Upper lobe of right lung (tissue), 1 donor: ENCODE results near the gene PTPRN2. TPM values are rescaled to one million over a fixed set of nuclear protein-coding genes. Genes with fewer than 3 reads are reported as not detected.

ENCODE experiments used
- ATAC-seq: fragments of 200-7000 bp; cut with Tn5 transposase; one replicate; pipeline ENCODE4 v1.9.1; 2020; ENCODE audit warnings: mild to moderate bottlenecking, moderate library complexity
- DNase-seq: peaks from one replicate; pipeline ENCODE4 v3.0.0-alpha.2; 2020
- H3K27ac ChIP-seq: fragments of 200-600 bp; one replicate; pipeline ENCODE4 v1.8.0; 2022
- H3K27me3 ChIP-seq: fragments of 200-600 bp; one replicate; pipeline ENCODE4 v1.8.0; 2022; ENCODE audit warnings: mild to moderate bottlenecking
- H3K36me3 ChIP-seq: fragments of 200-600 bp; one replicate; pipeline ENCODE4 v1.8.0; 2022
- H3K4me1 ChIP-seq: fragments of 200-600 bp; one replicate; pipeline ENCODE4 v1.8.0; 2022
- H3K4me3 ChIP-seq: fragments of 200-600 bp; one replicate; pipeline ENCODE4 v1.8.0; 2022; ENCODE audit warnings: mild to moderate bottlenecking
- H3K9me3 ChIP-seq: fragments of 200-600 bp; one replicate; pipeline ENCODE4 v1.8.0; 2022
- intact Hi-C: fragments of 100-400 bp; cut with DNase I; formaldehyde crosslinking; loops from one replicate; pipeline ENCODE4 v1.11.0; 2022
- total RNA-seq: library from RNA; stranded (reverse); fragmentation: NEBNext Ultra II Directional; extraction: Animal tissue kit (Norgen Biotek cat#: 25700); gene quantifications from one replicate; pipeline ENCODE4 v1.2.1, GENCODE V29; 2021
- TF ChIP-seq, protein P1 (sequence below): fragments of 200-600 bp; IDR thresholded peaks from one replicate; pipeline ENCODE4 v1.8.0; 2022; ENCODE audit warnings: antibody characterized with exemption
- donor health status: DM: no; HTN: yes; CAD: no; lungs with severe emphysema.

PTPRN2 gene
- total RNA-seq, 1 donor from 2014 or later: 4.9 TPM

DNA sequence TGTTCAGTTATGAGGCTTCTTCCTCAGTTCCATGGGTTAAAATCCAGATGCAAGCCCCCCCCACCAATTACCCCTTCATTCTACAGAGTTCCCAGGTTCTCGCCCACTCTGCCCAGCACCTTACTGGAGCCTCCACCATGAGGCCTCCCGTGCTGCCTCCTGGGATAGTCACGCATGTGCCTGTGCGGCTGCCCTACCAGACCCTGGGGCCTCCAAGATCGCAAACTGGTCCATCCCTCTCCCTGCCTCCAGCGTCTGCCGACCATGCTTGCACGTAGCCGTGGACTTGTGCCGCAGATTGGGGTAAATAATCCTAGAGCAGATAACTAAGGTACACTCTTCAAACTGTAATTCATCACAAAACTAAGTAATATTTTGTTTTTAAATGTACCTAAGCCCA, 611.2 kb downstream of the PTPRN2 start:
- Histone ChIP-seq H3K4me3 (no peak overlapping the region), H3K27me3 (no peaks in the 10 kb centered on the region), H3K9me3 (peaks cover 13% of the 10 kb centered on the region), H3K27ac (no peak overlapping the region), H3K4me1 (no peaks in the 10 kb centered on the region), H3K36me3 (no peaks in the 10 kb centered on the region)
- intact Hi-C loops: no loop called here
- TF ChIP-seq, protein P1, sequence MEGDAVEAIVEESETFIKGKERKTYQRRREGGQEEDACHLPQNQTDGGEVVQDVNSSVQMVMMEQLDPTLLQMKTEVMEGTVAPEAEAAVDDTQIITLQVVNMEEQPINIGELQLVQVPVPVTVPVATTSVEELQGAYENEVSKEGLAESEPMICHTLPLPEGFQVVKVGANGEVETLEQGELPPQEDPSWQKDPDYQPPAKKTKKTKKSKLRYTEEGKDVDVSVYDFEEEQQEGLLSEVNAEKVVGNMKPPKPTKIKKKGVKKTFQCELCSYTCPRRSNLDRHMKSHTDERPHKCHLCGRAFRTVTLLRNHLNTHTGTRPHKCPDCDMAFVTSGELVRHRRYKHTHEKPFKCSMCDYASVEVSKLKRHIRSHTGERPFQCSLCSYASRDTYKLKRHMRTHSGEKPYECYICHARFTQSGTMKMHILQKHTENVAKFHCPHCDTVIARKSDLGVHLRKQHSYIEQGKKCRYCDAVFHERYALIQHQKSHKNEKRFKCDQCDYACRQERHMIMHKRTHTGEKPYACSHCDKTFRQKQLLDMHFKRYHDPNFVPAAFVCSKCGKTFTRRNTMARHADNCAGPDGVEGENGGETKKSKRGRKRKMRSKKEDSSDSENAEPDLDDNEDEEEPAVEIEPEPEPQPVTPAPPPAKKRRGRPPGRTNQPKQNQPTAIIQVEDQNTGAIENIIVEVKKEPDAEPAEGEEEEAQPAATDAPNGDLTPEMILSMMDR: no peak
- ATAC-seq (no peak), DNase-seq (peak; percentile 52)

DNA sequence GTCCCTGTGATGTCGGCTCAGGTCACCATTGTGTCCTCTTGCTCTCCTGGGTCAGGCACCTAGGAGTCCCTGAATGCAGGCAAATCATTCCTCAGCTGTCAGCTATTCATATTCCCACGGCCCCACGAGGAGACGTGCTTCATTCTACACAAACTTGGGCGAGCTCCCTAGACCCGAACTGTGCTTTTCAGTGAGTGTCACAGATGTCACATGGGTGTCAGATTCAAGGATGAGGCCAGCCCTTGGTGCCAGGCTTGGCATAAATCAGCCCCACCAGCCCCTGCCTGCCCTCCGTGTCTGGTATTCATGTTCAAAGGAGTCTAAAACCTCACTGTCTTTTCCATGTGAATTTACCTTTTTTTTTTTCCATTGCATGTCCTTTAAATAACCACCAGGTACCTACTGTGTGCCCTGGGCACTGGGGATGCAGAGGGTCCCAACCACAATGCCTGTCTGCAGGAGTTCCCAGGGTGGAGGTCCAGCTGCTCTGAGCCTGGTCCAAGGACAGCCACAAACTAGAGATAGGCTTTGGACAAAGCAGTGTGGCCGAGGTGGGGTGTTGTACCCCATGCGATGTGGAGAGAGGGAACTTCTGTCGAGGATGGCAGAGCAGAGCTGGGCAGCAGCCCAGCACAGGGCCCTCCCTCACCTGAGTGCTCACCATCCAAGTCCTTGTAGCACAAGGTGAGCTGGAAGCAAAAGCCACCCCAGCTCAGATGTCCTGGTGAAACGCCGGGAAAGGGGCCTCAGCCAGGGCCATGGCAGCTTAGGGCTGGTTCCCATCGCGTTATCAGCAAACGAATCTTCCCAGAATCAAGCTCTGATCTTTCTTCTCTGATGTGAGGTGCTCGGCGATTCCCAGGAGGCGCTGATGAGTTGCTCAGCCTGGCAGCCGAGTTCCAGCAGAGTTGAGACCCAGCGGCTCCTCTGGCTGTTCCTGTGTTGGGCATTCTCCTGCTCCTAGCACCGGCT, 611.9 kb downstream of the PTPRN2 start:
- no peak for ATAC-seq

DNA sequence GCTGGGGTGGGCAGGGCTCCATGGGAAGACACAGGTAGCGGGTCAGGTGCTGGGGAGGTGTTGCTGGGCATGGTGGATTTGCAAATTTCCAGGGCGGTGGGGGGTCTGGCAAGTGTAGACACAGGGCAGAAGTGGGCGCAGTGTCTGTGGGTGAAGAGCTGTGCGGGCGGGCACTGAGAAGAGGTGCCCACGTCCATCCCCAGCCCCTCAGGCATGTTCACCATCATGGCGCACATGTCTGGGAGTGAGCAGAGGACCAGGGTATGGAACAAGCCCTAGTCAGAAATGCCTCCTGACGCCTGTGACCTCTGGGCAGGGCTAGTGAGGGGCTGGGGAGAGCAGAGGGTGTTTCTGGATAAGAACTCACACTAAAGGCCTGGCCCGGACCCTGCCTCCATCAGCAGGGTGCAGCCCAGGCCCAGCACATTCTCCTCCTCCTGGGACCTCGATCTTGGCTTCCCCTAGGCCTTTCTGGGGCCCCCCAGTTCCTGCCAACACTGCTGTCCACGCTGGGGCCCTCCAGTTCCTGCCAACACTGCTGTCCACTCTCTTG, 612.9 kb downstream of the PTPRN2 start:
- Histone ChIP-seq H3K27ac (no peak overlapping the region), H3K36me3 (no peaks in the 10 kb centered on the region), H3K9me3 (peaks cover 13% of the 10 kb centered on the region), H3K4me1 (no peaks in the 10 kb centered on the region), H3K27me3 (no peaks in the 10 kb centered on the region), H3K4me3 (no peak overlapping the region)
- DNase-seq (no peak), ATAC-seq (no peak)
- intact Hi-C loops: no loop called here
- TF ChIP-seq, protein P1: no peak

More for the DNA sequence above, 611.9 kb downstream of the PTPRN2 start:
- H3K4me3 ChIP-seq: no peak overlapping the region
- H3K9me3 ChIP-seq: peaks cover 13% of the 10 kb centered on the region
- H3K4me1 ChIP-seq: no peaks in the 10 kb centered on the region
- TF ChIP-seq, protein P1: no peak
- no peaks in the 10 kb centered on the region for H3K36me3 ChIP-seq
- peak; percentile 48 for DNase-seq
- no peak overlapping the region for H3K27ac ChIP-seq
- H3K27me3 ChIP-seq: no peaks in the 10 kb centered on the region
- intact Hi-C loops: no loop called here

DNA sequence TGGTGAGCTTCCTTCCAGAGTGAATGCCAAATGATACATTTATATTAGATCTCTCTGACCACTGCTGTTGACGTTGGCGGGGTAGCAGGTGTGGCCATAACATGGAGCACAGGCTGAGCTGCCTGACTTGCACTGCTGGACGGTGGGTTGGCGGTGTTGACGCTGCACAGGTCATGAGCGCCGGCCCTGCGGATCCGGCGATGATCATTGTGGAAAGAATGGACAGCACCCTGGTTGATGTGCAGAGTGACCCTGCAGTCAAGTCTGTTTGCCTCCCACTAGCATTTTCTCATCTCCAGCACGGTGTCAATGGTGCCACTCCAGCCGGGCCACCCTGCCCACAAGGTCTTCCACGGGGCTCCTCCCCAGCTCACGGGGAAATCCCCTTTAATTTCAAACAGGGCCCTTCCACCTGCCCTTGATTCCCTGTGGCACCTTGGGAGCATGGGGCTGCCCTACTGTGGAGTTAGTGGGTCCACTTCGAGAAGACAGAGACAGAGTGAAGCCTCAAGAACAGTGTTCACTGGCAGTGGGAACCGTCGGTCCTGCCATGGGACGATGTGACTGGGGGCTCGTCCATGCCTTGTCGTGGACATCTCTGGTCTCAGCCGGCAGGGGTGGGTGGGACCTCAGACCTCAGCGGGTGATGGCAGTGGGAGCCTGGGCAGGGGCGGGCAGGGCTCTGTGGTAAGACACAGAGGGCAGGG, 613.5 kb downstream of the PTPRN2 start:
- no peak for ATAC-seq
- DNase-seq: peak; percentile 54
- Histone ChIP-seq H3K9me3 (peaks cover 13% of the 10 kb centered on the region), H3K4me3 (no peak overlapping the region), H3K36me3 (no peaks in the 10 kb centered on the region), H3K27me3 (no peaks in the 10 kb centered on the region), H3K27ac (no peak overlapping the region), H3K4me1 (no peaks in the 10 kb centered on the region)
- intact Hi-C loops: no loop called here
- TF ChIP-seq, protein P1: no peak

DNA sequence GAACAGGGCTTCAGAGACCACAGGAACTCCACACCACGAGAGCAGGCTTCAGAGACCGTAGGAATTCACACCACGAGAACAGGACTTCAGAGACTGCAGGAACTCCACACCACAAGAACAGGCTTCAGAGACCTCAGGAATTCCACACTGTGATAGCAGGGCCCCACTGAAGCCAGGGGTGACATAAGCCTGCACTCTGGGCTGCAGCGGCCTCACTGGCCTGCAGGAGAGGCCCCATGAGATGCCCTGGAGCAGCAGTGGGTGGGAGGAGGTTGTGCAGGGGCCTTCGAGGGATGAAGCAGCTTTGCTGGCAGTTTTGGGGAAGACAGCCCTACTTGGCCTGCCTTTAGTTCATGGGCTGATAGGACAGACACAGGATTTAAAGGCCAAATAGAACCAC, 614.7 kb downstream of the PTPRN2 start:
- TF ChIP-seq, protein P1: no peak
- ATAC-seq: no peak
- intact Hi-C loops: no loop called here
- no peaks in the 10 kb centered on the region for H3K27me3 ChIP-seq
- H3K4me3 ChIP-seq: no peak overlapping the region
- no peak for DNase-seq
- H3K27ac ChIP-seq: no peak overlapping the region
- no peaks in the 10 kb centered on the region for H3K4me1 ChIP-seq
- H3K36me3 ChIP-seq: no peaks in the 10 kb centered on the region
- H3K9me3 ChIP-seq: peaks cover 13% of the 10 kb centered on the region
